ENCODE results near the gene LRRC47.

Gene LRRC47

GRCh38 chr1:3744646-3745045 is 51.7 kb downstream of the LRRC47 start:
- TF ChIP-seq ZNF8 (CRISPR knock-in tag; IDR thresholded peaks at IDR 0.05): no peak
- no peak for TF ChIP-seq ZNF565 (CRISPR knock-in tag; conservative IDR thresholded peaks at IDR 0.05; ENCODE audit: low read depth)
- TF ChIP-seq BACH2 (CRISPR knock-in tag; IDR thresholded peaks at IDR 0.05; ENCODE audit: borderline replicate concordance): no peak
- no peak for TF ChIP-seq ZFP3 (CRISPR knock-in tag; IDR thresholded peaks at IDR 0.05)
- no peak for TF ChIP-seq ARNTL (CRISPR knock-in tag; IDR thresholded peaks at IDR 0.05; ENCODE audit: borderline replicate concordance, low read depth)
- TF ChIP-seq PATZ1 (CRISPR knock-in tag; IDR thresholded peaks at IDR 0.05; ENCODE audit: borderline replicate concordance): no peak

GRCh38 chr1:3743826-3744225 is 52.5 kb downstream of the LRRC47 start:
- no peak for ATAC-seq
- TF ChIP-seq BACH2 (CRISPR knock-in tag; IDR thresholded peaks at IDR 0.05; ENCODE audit: borderline replicate concordance) (no peak), ZC3H10 (CRISPR knock-in tag; IDR thresholded peaks at IDR 0.05) (no peak), ZFP30 (CRISPR knock-in tag; IDR thresholded peaks at IDR 0.05) (no peak), TSHZ2 (CRISPR knock-in tag; IDR thresholded peaks at IDR 0.05) (no peak), ESRRG (CRISPR knock-in tag; IDR thresholded peaks at IDR 0.05) (no peak), TCF4 (CRISPR knock-in tag; IDR thresholded peaks at IDR 0.05; ENCODE audit: borderline replicate concordance) (no peak), ARNTL (CRISPR knock-in tag; IDR thresholded peaks at IDR 0.05; ENCODE audit: borderline replicate concordance, low read depth) (no peak), PATZ1 (CRISPR knock-in tag; IDR thresholded peaks at IDR 0.05; ENCODE audit: borderline replicate concordance) (no peak), POU6F1 (CRISPR knock-in tag; IDR thresholded peaks at IDR 0.05; ENCODE audit: borderline replicate concordance, low read depth) (no peak), TOX (CRISPR knock-in tag; IDR thresholded peaks at IDR 0.05; ENCODE audit: borderline replicate concordance) (no peak), ZNF565 (CRISPR knock-in tag; conservative IDR thresholded peaks at IDR 0.05; ENCODE audit: low read depth) (no peak), CSDC2 (CRISPR knock-in tag; IDR thresholded peaks at IDR 0.05) (no peak), ZFP3 (CRISPR knock-in tag; IDR thresholded peaks at IDR 0.05) (no peak), OSR1 (CRISPR knock-in tag; IDR thresholded peaks at IDR 0.05) (no peak), ISL1 (CRISPR knock-in tag; IDR thresholded peaks at IDR 0.05) (no peak), ZNF8 (CRISPR knock-in tag; IDR thresholded peaks at IDR 0.05) (no peak), PPARA (CRISPR knock-in tag; IDR thresholded peaks at IDR 0.05; ENCODE audit: borderline replicate concordance) (no peak), RARB (CRISPR knock-in tag; IDR thresholded peaks at IDR 0.05) (no peak), CREB5 (CRISPR knock-in tag; IDR thresholded peaks at IDR 0.05; ENCODE audit: low read depth) (no peak), SNAI2 (CRISPR knock-in tag; IDR thresholded peaks at IDR 0.05) (no peak)

More at GRCh38 chr1:3744646-3745045, 51.7 kb downstream of the LRRC47 start:
- ATAC-seq: no peak

GRCh38 chr1:3743421-3743820 is 52.9 kb downstream of the LRRC47 start:
- no peak for ATAC-seq
- TF ChIP-seq ARNTL (CRISPR knock-in tag; IDR thresholded peaks at IDR 0.05; ENCODE audit: borderline replicate concordance, low read depth) (no peak), CSRNP3 (CRISPR knock-in tag; IDR thresholded peaks at IDR 0.05) (no peak)

All from SK-N-SH treated with all-trans-retinoic acid at 6 μM for 48 hours (cell line).